DND-41 (cell line): Measurements from ENCODE around the gene TMEM91.

ENCODE experiments used
- CTCF ChIP-seq: IDR thresholded peaks from 2 replicates; pipeline ENCODE4 v1.5.1; 2012; ENCODE audit warnings: borderline replicate concordance, low read length, moderate library complexity, mild to moderate bottlenecking; ENCODE audit not compliant: poor library complexity, severe bottlenecking; ENCODE audit errors: extremely low read depth
- EZH2 ChIP-seq: IDR thresholded peaks from 3 replicates; pipeline ENCODE4 v1.6.1; 2012; ENCODE audit warnings: borderline replicate concordance, low read depth, mild to moderate bottlenecking, moderate library complexity, low read length, inconsistent platforms; ENCODE audit not compliant: severe bottlenecking

- TF ChIP-seq CTCF, result no peak
- no peak for TF ChIP-seq EZH2
Observed at GRCh38 chr19:41422955-41423354, 46.6 kb downstream of the TMEM91 start.
